Thoracic aorta (tissue), 2 donors: ENCODE measurements around the gene PFKFB4. TPM values are rescaled to one million over a fixed set of nuclear protein-coding genes. Genes with fewer than 3 reads are reported as not detected.

Source experiments
- ATAC-seq: fragments of 150-250 bp; one replicate; pipeline ENCODE4 v1.8.0; 2017; ENCODE audit warnings: low read depth; ENCODE audit not compliant: insufficient number of reproducible peaks, low FRiP score
- DNase-seq: peaks from one replicate; pipeline ENCODE4 v3.0.0-alpha.2; 2020; ENCODE audit warnings: low spot score
- H3K27ac ChIP-seq, 2 donors: fragments of 200-600 bp; sonication (generic); 1 replicate in 1 of 2; 2 replicates in 1 of 2; pipeline ENCODE4 v1.5.1; 2016; ENCODE audit warnings: mild to moderate bottlenecking in 2 of 2, moderate library complexity in 2 of 2
- H3K27me3 ChIP-seq: fragments of 200-600 bp; sonication (generic); replicated peaks from 2 replicates; pipeline ENCODE4 v1.6.0; 2016; ENCODE audit warnings: mild to moderate bottlenecking; ENCODE audit not compliant: insufficient read depth
- H3K36me3 ChIP-seq: fragments of 200-600 bp; sonication (generic); one replicate; pipeline ENCODE4 v1.5.1; 2016
- H3K4me1 ChIP-seq, 2 donors: fragments of 200-600 bp; sonication (generic); 1 replicate in 1 of 2; 2 replicates in 1 of 2; pipeline versions ENCODE4 v1.5.1 to v1.6.0; 2016; ENCODE audit warnings: low read depth in 2 of 2, mild to moderate bottlenecking in 1 of 2; ENCODE audit not compliant: control insufficient read depth in 1 of 2
- H3K4me3 ChIP-seq: fragments of 200-600 bp; sonication (generic); 2 replicates; pipeline ENCODE4 v1.5.1; 2016; ENCODE audit warnings: mild to moderate bottlenecking
- H3K9me3 ChIP-seq: fragments of 200-600 bp; sonication (generic); 2 replicates; pipeline ENCODE4 v1.5.1; 2016
- total RNA-seq, 2 donors: library from RNA; depleted of rRNA; stranded (reverse); fragments of >200 nt; gene quantifications; one replicate each; pipeline versions ENCODE4 v1.1.0 to v1.2.3, GENCODE V29; 2016
- TF ChIP-seq, protein P1 (sequence below): fragments of 200-600 bp; sonication (generic); IDR thresholded peaks from one replicate; pipeline ENCODE4 v1.5.1; 2019; ENCODE audit warnings: antibody characterized with exemption

The PFKFB4 gene
- total RNA-seq, 2 donors from 2014 or later = 3.7 to 8.5 TPM

DNA sequence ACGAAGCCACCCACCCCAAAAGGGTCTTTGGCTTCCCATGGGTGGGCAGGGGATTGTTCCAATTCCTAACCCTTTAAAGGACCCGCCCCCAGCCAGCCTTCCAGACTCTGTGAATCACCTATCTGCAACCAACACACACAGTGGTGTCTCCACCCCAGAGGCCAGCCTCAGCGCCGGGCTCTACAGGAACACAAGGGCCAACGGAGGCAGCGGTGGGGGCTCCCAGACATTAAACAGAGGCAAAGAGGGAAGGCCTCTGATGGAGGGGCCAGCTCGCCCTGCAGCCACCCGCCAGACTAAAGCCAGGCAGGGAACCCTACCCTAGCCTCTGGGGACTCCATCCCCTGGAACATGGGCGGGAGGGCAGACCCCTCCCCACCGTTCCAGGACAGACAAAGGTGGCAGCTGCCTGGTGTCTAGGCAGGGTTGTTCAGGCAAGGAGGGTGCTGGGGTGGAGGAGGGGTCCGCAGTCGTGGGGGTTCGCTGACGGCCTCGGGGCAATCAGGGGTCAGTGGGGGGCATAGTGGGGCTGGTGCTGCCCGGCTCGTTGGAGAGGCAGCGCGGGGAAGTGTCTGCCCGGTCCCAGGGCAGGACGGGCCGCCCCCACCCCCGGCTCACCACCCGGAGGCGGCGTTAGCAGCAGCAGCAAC, 53.1 kb downstream of the PFKFB4 start:
- TF ChIP-seq, protein P1, sequence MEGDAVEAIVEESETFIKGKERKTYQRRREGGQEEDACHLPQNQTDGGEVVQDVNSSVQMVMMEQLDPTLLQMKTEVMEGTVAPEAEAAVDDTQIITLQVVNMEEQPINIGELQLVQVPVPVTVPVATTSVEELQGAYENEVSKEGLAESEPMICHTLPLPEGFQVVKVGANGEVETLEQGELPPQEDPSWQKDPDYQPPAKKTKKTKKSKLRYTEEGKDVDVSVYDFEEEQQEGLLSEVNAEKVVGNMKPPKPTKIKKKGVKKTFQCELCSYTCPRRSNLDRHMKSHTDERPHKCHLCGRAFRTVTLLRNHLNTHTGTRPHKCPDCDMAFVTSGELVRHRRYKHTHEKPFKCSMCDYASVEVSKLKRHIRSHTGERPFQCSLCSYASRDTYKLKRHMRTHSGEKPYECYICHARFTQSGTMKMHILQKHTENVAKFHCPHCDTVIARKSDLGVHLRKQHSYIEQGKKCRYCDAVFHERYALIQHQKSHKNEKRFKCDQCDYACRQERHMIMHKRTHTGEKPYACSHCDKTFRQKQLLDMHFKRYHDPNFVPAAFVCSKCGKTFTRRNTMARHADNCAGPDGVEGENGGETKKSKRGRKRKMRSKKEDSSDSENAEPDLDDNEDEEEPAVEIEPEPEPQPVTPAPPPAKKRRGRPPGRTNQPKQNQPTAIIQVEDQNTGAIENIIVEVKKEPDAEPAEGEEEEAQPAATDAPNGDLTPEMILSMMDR = no peak
- ATAC-seq = peak; percentile 6
- H3K9me3 ChIP-seq = no peaks in the 10 kb centered on the region
- peak overlapping the region; percentile 91 to 98 for H3K27ac ChIP-seq
- peaks cover 12 to 53% of the 10 kb centered on the region in 2 donors for H3K4me1 ChIP-seq
- H3K27me3 ChIP-seq = no peaks in the 10 kb centered on the region
- peak overlapping the region; percentile 75 for H3K4me3 ChIP-seq
- no peaks in the 10 kb centered on the region for H3K36me3 ChIP-seq
- peak; percentile 66 for DNase-seq

- ATAC-seq (no peak), DNase-seq (no peak)
Observed at GRCh38 chr3:48502728-48503168, 53.9 kb downstream of the PFKFB4 start.

GRCh38 chr3:48502121-48502520, 54.5 kb downstream of the PFKFB4 start:
- Histone ChIP-seq H3K27me3 (no peaks in the 10 kb centered on the region), H3K4me1 (peaks cover 10 to 43% of the 10 kb centered on the region in 2 donors), H3K27ac (peak overlapping the region; percentile 91 to 98), H3K4me3 (no peak overlapping the region), H3K9me3 (no peaks in the 10 kb centered on the region), H3K36me3 (no peaks in the 10 kb centered on the region)
- TF ChIP-seq, protein P1 = no peak
- ATAC-seq (no peak), DNase-seq (no peak)

More at GRCh38 chr3:48502728-48503168, 53.9 kb downstream of the PFKFB4 start:
- no peaks in the 10 kb centered on the region for H3K36me3 ChIP-seq
- TF ChIP-seq, protein P1 = no peak
- no peaks in the 10 kb centered on the region for H3K27me3 ChIP-seq
- peak overlapping the region; percentile 75 for H3K4me3 ChIP-seq
- H3K9me3 ChIP-seq = no peaks in the 10 kb centered on the region
- peak overlapping the region; percentile 91 to 98 for H3K27ac ChIP-seq
- peaks cover 12 to 49% of the 10 kb centered on the region in 2 donors for H3K4me1 ChIP-seq

GRCh38 chr3:48501196-48501595, 55.4 kb downstream of the PFKFB4 start:
- TF ChIP-seq, protein P1 = no peak
- Histone ChIP-seq H3K4me1 (peaks cover 10 to 39% of the 10 kb centered on the region in 2 donors), H3K36me3 (peaks cover 3% of the 10 kb centered on the region), H3K27me3 (no peaks in the 10 kb centered on the region), H3K9me3 (no peaks in the 10 kb centered on the region), H3K27ac (no peak overlapping the region), H3K4me3 (no peak overlapping the region)
- ATAC-seq (no peak), DNase-seq (no peak)

DNA sequence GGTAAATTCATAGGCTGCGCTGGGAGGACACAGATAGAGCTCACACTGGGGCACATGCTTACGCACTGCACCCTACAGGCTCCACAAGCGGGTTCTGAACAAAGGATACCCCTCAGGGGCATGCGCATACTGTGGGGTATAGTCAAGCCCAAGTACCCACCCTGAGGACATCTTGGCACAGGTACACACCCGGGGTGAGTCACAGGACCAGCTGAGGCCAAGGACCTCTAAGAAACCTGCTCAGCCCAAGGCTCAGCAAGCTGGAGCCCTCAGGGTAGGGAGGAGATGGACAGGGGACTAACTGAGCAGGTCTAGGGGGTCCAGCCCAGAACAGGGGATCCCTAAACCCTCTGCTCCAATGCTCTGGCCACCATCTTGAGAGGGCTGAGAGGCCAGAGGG, 55.9 kb downstream of the PFKFB4 start:
- TF ChIP-seq, protein P1 = no peak
- Histone ChIP-seq H3K4me3 (no peak overlapping the region), H3K9me3 (no peaks in the 10 kb centered on the region), H3K36me3 (peaks cover 6% of the 10 kb centered on the region), H3K27me3 (no peaks in the 10 kb centered on the region), H3K4me1 (peaks cover 10 to 39% of the 10 kb centered on the region in 2 donors), H3K27ac (no peak overlapping the region)
- DNase-seq (no peak), ATAC-seq (no peak)
